Stimulated activated CD4-positive, alpha-beta T cell treated with anti-CD3 and anti-CD28 coated beads, Interleukin-1b, Interleukin-23, amount 100 ng/mL, for 48 hours (primary cell): ENCODE measurements around the gene MUC12.
"Not testable (repeated sequence)": the region's sequence is repeated elsewhere in the genome, so short reads cannot be mapped to it uniquely, and the experiment has no call there.

ENCODE experiments used
- DNase-seq: peaks from one replicate; pipeline ENCODE4 v3.0.0-alpha.2; 2020

Gene MUC12

DNA sequence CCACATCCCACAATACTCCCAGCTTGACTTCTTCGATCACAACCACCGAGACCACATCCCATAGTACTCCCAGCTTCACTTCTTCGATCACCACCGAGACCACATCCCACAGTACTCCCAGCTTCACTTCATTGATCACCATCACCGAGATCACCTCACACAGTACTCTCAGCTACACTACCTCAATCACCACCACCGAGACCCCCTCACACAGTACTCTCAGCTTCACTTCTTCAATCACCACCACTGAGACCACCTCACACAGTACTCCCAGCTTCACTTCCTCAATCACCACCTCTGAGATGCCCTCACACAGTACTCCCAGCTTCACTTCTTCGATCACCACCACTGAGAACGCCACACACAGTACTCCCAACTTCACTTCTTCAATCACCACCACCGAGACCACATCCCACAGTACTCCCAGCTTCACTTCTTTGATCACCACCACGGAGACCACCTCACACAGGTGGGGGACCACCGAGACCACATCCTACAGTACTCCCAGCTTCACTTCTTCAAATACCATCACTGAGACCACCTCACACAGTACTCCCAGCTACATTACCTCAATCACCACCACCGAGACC is 11.4 kb upstream of the MUC12 start:
- DNase-seq = no peak

DNA sequence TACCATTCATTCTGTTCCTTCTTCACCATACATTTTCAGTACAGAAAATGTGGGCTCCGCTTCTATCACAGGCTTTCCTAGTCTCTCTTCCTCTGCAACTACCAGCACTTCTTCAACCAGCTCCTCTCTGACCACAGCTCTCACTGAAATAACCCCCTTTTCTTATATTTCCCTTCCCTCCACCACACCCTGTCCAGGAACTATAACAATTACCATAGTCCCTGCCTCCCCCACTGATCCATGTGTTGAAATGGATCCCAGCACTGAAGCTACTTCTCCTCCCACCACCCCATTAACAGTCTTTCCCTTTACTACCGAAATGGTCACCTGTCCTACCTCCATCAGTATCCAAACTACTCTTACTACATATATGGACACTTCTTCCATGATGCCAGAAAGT is 9.5 kb upstream of the MUC12 start:
- DNase-seq = no peak

DNA sequence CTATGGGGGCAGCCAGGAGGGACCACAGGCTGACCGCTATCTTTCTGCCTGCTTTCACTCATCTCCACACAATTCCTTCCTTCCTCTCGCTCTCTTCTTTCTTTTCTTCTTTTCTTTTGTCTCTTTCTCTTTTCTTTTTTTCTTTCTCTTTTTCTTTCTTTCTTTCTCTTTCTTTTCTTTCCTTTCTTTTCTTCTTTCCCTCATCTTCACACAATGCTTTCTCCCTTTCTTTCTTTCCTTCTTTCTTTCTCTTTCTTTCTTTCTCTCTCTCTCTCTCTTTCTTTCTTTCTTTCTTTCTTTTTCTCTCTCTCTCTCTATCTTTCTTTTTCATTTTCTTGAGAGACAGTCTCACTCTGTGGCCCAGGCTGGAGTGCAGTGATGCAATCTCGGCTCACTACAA is 6.8 kb upstream of the MUC12 start:
- DNase-seq = no peak

DNA sequence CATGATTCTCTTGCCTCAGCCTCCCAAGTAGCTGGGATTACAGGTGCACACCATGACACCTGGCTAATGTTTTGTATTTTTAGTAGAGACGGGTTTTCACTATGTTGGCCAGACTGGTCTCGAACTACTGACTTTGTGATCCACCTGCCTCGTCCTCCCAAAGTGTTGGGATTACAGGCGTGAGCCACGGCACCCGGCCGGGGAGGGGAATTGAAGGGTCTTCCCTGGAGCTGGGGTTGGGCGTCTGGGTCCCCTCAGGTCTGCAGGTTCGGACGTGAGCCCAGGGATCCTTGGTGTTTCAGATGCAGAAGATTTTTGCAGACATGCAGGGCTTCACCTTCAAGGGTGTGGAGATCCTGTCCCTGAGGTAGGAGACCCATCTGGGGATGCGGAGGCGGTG is 6.0 kb upstream of the MUC12 start:
- DNase-seq = no peak

DNA sequence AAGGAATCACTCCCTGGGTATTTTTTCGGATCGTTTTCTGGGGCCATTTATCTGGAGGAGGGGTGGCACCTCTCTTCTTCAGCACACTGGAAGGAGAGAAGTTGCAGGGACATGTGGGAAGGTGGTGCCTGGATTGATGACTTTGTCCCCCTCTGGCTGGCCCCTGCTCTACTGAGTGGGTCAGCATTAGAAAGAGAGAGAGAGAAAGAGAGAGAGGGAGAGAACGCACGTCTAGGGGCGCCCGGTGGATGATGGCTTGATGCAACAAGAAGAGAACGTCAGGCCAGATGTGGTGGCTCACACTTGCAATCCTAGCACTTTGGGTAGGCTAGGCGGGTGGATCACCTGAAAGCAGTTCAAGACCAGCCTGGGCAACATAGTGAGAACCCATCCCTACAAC is 5.5 kb upstream of the MUC12 start:
- no peak for DNase-seq

DNA sequence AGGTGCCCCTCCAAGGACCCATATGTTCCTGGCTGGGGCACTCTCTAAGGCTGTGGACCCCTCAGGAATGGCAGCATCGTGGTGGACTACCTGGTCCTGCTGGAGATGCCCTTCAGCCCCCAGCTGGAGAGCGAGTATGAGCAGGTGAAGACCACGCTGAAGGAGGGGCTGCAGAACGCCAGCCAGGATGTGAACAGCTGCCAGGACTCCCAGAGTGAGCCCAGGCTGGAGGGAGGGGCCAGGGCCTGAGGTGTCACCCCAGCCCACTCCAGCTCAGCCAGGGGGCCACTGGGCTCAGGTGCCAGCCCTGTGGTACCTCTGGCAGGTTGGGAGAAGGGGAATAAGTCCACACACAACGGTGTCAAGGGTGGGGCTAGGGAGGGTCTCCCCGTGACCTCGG is 4.7 kb upstream of the MUC12 start:
- no peak for DNase-seq

DNA sequence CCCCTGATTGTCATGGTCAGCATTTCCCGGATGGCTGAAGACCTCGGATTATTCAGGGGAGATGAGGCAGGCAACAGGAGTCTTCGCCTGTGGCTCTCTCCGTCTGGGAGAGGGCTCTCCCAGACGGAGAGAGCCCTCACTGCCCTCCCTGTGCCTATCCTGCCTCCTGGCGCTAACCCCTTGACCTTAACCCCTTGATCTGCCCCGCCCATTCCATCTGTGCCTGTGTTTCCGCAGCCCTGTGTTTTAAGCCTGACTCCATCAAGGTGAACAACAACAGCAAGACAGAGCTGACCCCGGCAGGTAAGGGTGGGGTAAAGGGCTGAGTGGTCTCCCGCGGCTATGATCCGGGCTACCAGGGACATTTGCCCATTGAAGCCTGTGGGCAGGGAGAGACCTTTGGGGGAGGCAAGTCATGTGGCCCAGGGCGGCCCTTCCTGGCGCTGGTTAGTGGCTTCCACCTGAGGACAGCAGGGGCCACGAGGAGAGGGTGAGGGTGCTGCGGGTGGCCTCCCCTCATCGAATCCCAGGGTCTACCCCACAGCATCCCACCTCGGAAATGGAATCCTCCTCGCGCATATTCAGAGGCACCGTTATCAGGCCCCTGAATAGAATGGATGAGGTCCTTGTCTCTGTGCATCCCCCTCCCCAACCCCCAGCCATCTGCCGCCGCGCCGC is 4.2 kb upstream of the MUC12 start:
- no peak for DNase-seq

DNA sequence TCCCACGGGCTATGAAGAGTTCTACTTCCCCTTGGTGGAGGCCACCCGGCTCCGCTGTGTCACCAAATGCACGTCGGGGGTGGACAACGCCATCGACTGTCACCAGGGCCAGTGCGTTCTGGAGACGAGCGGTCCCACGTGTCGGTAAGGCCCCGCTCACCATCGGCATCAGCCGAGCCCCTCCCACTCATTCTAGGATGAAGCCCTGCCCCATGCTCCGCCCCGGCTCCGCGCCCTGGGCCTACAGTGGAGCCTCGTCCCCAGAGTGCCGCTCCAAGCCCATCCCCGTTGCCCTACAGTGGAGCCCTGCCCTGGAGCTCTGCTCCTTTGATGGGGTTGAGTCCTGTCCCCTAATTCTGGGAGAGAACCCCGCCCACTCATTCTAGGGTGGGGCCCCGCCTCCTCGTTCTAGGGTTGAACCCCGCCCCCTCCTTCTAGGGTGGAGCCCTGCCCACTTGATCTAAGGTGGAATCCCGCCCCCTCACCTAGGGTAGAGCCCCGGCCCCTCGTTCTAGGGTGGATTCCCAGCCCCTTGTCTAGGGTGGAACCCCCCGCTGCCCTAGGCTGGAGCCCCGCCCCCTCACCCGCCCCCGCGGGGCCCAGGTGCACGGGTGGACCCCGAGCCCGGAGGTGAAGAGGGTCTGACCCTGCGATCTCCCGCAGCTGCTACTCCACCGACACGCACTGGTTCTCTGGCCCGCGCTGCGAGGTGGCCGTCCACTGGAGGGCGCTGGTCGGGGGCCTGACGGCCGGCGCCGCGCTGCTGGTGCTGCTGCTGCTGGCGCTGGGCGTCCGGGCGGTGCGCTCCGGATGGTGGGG is 3.4 kb upstream of the MUC12 start:
- peak; percentile 81 for DNase-seq

DNA sequence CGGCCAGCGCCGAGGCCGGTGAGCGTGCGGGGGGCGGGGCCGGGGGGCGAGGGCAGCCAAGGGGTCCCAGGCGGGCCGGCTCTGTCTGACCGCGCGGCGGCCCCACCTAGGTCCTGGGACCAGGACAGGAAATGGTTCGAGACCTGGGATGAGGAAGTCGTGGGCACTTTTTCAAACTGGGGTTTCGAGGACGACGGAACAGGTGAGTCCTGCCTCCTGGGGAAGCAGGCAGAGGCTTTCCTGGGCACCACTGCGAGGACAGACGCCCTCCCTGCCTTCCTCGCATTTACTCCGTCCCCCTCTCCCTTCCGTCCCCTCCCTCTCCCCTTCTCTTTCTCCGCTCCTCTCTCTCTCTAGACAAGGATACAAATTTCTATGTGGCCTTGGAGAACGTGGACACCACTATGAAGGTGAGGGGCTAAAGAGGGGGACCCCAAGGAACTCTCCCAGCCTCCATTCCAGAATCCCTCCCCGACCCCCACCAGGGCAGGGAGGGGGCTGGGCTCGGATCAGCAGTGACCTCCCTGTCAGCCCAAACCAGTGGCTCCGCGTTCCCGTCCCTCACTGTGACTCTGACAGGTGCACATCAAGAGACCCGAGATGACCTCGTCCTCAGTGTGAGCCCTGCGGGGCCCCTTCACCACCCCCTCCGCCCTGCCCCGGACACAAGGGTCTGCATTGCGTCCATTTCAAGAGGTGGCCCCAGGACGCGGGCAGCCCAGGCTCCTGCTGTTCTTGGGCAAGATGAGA is 2.6 kb upstream of the MUC12 start:
- DNase-seq = no peak

DNA sequence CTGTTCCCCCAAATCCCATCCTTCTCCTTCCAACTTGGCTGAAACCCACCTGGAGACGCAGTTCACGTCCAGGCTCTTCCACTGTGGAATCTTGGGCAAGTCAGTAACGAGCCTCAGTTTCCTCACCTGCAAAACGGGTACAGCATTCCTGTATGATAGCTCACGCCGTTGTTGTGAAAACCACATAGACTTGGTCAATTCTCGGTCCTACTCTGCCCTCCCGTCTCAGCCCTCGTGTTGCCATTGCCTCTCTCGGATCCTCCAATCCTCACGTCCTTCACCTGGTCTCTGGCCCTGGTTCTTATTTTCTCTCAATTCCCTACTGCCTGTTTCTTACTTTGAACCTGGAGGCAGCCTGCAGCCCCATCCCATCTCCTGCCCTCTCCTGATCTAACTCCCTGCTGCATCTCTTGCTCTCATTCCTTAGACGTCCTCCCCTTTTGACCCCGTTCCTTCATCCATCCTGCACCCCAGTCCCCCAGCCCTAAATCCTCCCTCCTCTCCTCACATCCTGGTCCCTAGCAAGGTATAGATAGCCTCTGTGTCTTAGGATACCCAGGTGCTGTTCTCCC is 2.0 kb upstream of the MUC12 start:
- DNase-seq = no peak

DNA sequence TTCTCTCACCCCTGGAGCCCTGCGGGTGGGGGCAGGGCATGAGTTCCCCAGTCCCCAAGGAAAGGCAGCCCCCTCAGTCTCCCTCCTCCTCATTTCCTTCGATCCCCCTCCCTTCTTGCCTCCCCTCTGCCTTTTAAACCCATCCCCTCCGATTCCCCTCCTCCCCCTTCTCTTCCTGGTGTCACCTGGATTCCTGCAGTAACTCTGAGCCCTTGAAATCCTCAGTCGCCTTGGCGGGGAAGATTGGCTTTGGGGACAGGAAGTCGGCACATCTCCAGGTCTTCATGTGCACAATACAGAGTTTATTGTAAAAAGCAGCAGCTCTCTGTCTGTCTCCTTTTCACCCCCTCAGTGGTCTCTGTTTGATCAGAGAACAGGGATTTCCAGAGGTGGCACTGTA is 1.3 kb upstream of the MUC12 start:
- no peak for DNase-seq

DNA sequence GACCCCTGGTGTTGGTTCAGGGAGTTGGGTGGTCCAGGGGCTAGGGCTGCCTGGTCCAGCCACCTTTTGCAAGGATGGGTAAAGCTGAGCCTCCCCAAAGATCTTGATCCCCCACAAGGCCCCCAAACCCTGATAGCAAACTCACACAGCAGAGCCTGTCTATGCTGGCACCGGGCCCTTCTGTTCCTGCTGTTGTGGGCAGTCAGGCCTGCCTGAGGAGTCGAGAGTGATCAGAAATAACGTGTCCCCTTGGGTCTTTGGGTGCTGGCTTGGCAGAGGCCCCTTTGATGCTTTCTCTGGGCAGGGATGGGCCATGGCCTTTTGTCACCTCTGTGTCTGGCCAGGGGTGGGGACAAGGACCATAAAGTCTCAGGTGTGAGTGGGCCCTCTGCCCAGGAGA is 715 bp upstream of the MUC12 start:
- no peak for DNase-seq

DNA sequence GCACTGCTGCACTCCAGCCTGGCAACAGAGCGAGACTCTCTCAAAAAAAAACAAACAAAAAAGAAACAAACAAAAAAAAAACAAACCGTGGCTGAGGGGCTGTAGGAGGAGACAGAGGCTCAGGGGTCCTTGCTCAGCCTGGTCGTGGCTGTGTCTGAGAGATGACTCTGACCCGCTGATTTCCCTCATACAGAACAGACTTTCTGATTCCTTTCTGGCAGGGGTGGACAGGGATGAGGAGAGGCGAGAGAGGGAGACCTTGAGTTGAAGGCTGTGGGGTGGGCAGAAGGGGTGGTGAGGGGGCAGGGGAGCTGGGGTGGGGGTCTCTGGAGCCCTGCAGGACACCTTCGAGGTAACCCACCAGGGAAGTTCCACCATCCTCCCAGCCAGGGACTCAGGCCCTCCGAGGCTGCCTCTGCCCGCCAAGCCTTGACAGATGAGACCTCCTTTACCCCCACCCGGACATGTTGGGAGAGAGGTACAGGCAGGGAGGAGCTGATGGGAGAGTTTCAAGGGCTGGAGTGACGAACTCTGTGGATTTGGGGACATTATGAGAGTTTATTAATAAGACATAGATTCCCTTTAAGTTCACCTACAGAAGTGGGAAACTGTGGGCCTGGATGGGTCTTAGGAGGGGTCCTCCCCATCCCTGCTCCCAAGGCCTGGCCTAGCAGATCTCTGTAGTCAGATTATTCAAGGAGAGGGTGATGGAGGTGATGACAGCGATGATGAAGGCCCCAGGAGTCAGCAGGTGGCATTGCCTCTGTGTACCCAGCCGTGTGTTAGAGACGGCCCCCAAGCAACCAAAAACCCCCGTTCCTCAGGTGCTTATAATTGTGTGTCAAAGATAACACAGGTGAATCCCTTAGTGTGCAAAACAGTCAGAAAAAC is 2.0 kb downstream of the MUC12 start:
- DNase-seq = no peak

DNA sequence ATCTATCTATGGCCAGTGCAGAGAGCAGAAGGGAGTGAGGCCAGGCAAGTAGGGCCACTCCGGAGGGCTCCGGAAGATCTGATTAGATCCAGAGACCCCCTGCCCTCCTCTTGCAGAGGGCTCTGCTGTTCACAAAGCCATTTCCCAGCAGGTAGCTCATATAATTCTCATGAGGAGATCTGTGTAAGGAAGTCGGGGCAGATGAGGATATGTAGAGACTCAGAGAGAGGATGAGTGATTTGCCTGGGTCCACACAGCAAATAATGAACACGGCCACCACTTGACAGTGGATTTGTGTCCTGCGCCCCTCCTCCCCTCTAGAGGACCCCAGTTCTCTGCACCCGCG is 2.6 kb downstream of the MUC12 start:
- DNase-seq = no peak

DNA sequence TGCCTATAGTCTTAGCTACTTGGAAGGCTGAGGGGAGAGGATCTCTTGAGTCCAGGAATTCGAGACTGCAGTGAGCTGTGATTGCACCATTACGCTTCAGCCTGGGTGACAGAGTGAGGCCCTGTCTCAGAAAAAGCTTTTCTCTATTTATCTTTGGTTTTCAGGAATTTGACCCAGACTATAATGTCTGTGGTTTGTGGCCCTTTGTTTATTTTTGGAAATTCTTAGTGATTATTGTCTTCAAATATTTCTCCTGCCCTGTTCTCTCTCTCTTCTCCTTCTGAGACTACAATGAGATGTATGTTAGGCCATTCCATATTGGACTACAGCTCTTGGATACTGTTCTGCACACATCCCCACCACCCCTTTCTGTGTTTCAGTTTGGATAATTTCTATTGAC is 4.7 kb downstream of the MUC12 start:
- DNase-seq = no peak

DNA sequence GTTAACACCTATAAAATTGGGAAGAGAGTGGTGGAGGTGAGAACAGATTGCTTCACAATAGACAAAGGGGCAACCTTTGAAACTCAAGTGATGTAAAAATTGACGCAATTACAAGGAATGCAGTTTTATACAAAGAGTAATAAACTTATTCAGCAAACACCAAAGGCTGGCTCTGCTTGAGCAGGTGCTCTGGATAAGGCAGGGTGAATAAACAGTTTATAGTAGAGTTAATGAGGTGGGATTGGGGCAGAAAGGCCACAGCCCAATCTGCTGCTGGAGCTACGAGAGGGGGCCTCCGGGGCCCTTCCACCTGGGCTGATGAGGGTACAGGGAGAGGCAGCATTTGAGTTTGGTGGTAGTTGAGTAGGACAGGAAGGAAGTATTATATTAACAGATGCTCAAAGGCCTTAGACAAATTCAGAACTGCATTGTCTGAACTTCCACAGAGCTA is 6.0 kb downstream of the MUC12 start:
- no peak for DNase-seq

DNA sequence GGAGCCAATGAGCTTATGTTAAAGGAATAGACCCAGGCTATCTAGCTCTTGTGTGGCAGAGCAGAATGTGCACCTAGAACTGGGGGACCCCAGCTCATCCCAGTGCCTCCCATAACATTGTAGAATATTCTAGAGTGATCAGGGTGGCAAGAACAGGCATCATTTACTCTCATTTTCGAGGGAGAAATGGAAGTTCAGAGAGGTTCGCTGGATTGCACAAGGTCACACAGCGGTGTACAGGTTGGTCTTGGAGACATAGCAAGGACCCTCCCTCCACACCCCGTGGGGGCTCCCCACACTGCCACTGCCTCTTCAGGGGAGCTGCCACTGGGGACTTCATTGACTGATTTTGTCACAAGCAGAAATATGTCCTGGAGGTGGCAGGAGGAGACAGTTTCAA is 8.9 kb downstream of the MUC12 start:
- no peak for DNase-seq

DNA sequence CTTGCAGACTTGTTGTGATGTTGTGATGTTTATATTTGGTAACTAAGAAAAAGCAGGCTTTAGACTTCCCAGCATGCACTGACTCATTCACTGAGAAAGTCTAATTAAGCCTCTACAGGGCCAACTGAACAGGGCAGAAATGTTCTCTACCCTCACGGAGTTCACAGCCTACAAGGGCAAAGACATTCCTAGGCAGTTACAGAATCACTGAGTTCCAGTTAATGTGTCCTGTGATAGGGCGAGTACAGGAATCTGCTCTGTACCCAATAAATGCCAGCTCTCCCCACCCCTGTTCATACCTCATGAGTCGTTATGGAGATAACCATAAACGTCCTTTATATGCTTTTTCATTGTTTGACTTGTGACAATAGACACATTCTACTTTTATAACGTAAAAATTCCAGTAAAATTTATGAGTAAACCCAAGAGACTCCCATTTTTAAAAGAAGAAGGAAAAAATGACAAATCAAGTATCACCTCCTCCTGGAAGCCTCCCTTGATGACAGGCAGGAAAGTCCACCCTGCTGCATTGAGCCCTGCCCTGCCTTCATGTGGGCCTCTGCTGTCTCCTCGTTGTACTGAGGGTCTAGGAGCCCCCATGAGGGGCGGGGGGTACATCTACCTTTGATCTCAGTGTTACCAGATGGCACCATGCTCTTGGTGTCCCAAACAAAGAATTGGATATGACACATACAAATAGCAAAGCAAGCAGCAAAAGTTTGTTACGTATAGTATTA is 14.3 kb downstream of the MUC12 start:
- no peak for DNase-seq

DNA sequence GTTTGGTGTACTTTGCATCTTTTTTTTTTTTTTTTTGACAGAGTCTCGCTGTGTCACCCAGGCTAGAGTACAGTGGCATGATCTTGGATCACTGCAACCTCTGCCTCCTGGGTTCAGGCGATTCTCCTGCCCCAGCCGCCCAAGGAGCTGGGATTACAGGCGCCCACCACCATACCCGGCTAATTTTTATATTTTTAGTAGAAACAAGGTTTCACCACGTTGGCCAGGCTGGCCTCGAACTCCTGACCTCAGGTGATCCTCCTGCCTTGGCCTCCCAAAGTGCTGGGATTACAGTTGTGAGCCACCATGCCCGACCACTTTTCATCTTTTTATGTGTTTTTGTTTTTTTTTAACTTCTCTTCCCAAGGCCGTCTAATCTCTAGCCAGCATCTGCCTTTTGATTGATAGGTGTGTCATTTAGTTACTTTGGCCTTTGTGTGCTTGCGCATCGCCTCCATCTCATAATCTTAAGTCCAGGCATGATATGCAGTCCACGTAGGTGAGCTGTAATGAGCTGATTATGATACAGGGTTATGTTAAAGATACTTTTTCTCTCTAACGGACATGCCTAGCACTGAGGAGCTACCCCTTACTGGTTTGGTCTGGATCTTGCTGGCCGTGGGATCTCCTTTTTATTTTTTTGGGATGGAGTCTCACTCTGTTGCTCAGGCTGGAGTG is 15.0 kb downstream of the MUC12 start:
- DNase-seq = not testable (repeated sequence)

DNA sequence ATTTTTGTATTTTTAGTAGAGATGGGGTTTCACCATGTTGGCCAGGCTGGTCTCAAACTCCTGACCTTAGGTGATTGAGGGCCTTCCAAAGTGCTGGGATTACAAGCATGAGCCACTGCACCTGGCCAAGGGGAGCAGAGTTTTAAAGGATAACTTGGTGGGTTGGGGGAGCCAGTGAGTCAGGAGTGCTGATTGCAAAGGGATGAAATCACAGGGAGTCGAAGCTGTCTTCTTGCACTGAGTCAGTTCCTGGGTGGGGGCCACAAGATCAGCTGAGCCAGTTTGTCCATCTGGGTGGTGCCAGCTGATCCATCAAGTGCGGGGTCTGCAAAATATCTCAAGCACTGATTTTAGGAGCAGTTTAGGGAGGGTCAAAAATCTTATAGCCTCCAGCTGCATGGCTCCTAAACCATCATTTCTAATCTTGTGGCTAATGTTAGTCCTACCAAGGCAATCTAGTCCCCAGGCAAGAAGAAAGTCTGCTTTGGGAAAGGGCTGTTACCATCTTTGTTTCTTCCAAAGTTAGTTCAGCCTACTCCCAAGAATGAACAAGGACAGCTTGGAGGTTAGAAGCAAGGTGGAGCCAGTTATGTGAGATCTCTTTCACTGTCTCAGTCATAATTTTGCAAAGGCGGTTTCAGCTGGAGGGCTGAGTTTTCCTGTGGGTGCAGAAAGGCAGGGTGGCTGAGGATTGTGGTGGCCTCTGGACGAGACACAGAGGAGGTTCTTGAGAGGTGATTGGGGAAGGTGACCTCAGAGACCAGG is 15.8 kb downstream of the MUC12 start:
- not testable (repeated sequence) for DNase-seq
